GM12878 (cell line): ENCODE measurements around the gene ZPBP. TPM values are rescaled to one million over a fixed set of nuclear protein-coding genes. Genes with fewer than 3 reads are reported as not detected.

Experiments used
- ATAC-seq: fragments of 200-7000 bp; cut with Tn5 transposase; 3 replicates; pipeline ENCODE4 v1.9.1; 2020; ENCODE audit warnings: mild to moderate bottlenecking, moderate library complexity
- BruUV-seq: library from RNA; stranded (reverse); fragments of 400-500 nt; replicated peaks from 2 replicates; lab custom pipeline; 2021; lab: Mats Ljungman, UMichigan
- CTCF ChIA-PET: fragments of 300-600 bp; sonication (Branson Sonifier 250); formaldehyde crosslinking; extraction: SDS; loops from one replicate; lab custom pipeline; 2021; ENCODE audit warnings: inconsistent platforms; lab: Yijun Ruan, JAX
- POLR2A ChIA-PET: fragments of 350-600 bp; formaldehyde crosslinking; extraction: SDS; loops from one replicate; lab custom pipeline; 2021; ENCODE audit warnings: inconsistent platforms; lab: Charles Lee
- RAD21 ChIA-PET: fragments of 300-600 bp; sonication (Branson Sonifier 250); formaldehyde crosslinking; loops from one replicate; lab custom pipeline; 2023; ENCODE audit warnings: antibody characterized with exemption; ENCODE audit not compliant: unreplicated experiment; lab: Charles Lee
- SMC1A ChIA-PET: fragments of 300-600 bp; sonication (Branson Sonifier 250); formaldehyde crosslinking; loops from one replicate; lab custom pipeline; 2023; ENCODE audit not compliant: unreplicated experiment, uncharacterized antibody; lab: Charles Lee
- DNase-seq: peaks from one replicate; pipeline ENCODE4 v3.0.0-alpha.2; 2011; ENCODE audit warnings: low read depth, low spot score
- FAIRE-seq: peaks from 3 replicates; lab custom pipeline; 2011; peaks lifted over from hg19 to GRCh38; lab: Jason Lieb, UNC
- H2AFZ ChIP-seq: 2 replicates; pipeline ENCODE4 v1.6.0; 2011; ENCODE audit warnings: low read depth, low read length, control low read depth; ENCODE audit not compliant: control insufficient read depth
- H3K27ac ChIP-seq: 2 replicates; pipeline ENCODE4 v1.5.1; 2011; ENCODE audit warnings: control low read depth; ENCODE audit not compliant: control insufficient read depth, insufficient read depth
- H3K27me3 ChIP-seq, 2 experiments: replicated peaks in 1 of 2; 2 replicates each; pipeline versions ENCODE4 v1.6.0 to v1.6.1; 2011; ENCODE audit warnings: low read length in 1 of 2; ENCODE audit not compliant: control insufficient read depth in 2 of 2, insufficient read depth in 2 of 2
- H3K36me3 ChIP-seq, 2 experiments: 2 replicates each; pipeline ENCODE4 v1.5.1; 2011; ENCODE audit warnings: low read length in 1 of 2; ENCODE audit not compliant: control insufficient read depth in 2 of 2, insufficient read depth in 2 of 2
- H3K4me1 ChIP-seq: 2 replicates; pipeline ENCODE4 v1.6.1; 2011; ENCODE audit warnings: mild to moderate bottlenecking, low read length, moderate library complexity, mixed read lengths; ENCODE audit not compliant: control insufficient read depth, insufficient read depth
- H3K4me2 ChIP-seq: 2 replicates; pipeline ENCODE4 v1.6.0; 2011; ENCODE audit warnings: control low read depth; ENCODE audit not compliant: control insufficient read depth, insufficient read depth
- H3K4me3 ChIP-seq: fragments of 200-600 bp; sonication (generic); 2 replicates; pipeline ENCODE4 v1.5.1; 2016
- H3K79me2 ChIP-seq: 2 replicates; pipeline ENCODE4 v1.6.0; 2011; ENCODE audit warnings: low read length; ENCODE audit not compliant: control insufficient read depth, insufficient read depth
- H3K9ac ChIP-seq: 2 replicates; pipeline ENCODE4 v1.8.0; 2011; ENCODE audit warnings: low read length, control low read depth, mixed read lengths; ENCODE audit not compliant: control insufficient read depth, insufficient read depth
- H3K9me3 ChIP-seq: replicated peaks from 3 replicates; pipeline ENCODE4 v1.5.1; 2011; ENCODE audit warnings: mild to moderate bottlenecking, low read length; ENCODE audit not compliant: control insufficient read depth, insufficient read depth
- H4K20me1 ChIP-seq: 2 replicates; pipeline ENCODE4 v1.6.0; 2011; ENCODE audit not compliant: control insufficient read depth, insufficient read depth
- JUNB ChIP-seq: IDR thresholded peaks from 2 replicates; pipeline ENCODE4 v1.6.1; 2016; ENCODE audit warnings: antibody characterized with exemption, mild to moderate bottlenecking
- NFYA ChIP-seq: IDR thresholded peaks from 2 replicates; pipeline ENCODE4 v1.6.1; 2011; ENCODE audit warnings: low read depth, mild to moderate bottlenecking, low read length, improper control_type of control experiment, borderline replicate concordance
- RELA ChIP-seq: fragments of 450-650 bp; IDR thresholded peaks from 2 replicates; pipeline ENCODE4 v1.8.0; 2014; ENCODE audit warnings: borderline replicate concordance; ENCODE audit not compliant: partially characterized antibody
- SPI1 ChIP-seq: IDR thresholded peaks from 2 replicates; pipeline ENCODE4 v1.6.1; 2011; ENCODE audit warnings: low read depth, mild to moderate bottlenecking, low read length, moderate library complexity, borderline replicate concordance; ENCODE audit not compliant: insufficient read depth
- ZBTB40 ChIP-seq: fragments of 450-650 bp; IDR thresholded peaks from 2 replicates; pipeline ENCODE4 v1.6.1; 2016; ENCODE audit warnings: mild to moderate bottlenecking, moderate library complexity, borderline replicate concordance
- ZNF207 ChIP-seq: fragments of 450-650 bp; IDR thresholded peaks from 2 replicates; pipeline ENCODE4 v1.6.1; 2014; ENCODE audit warnings: antibody characterized with exemption, mild to moderate bottlenecking, borderline replicate concordance
- WGBS: methylation state at CpG from one replicate; pipeline ENCODE4 v1.1.6; 2016; ENCODE audit warnings: low lambda C conversion rate; ENCODE audit not compliant: insufficient replicate concordance, insufficient coverage; ENCODE audit errors: missing lambda C conversion rate; 5-methylcytosine and 5-hydroxymethylcytosine counted together
- in situ Hi-C: fragments of 300-500 bp; cut with MboI; formaldehyde crosslinking; loops from 9 replicates; pipeline ENCODE4 v1.14.3; 2018; ENCODE audit warnings: mixed read lengths
- intact Hi-C: fragments of 100-400 bp; cut with micrococcal nuclease; formaldehyde crosslinking; loops from one replicate; pipeline ENCODE4 v1.14.2; 2022; ENCODE audit not compliant: unreplicated experiment
- polyA plus RNA-seq, 11 experiments: library from polyadenylated mRNA; depleted of rRNA in 4 of 11; unstranded in 6 of 11; stranded (reverse) in 5 of 11; fragments of >200 nt; fragmentation: Nextera tagmentation in 4 of 11; fragmentation: Illumina TruSeq in 1 of 11; extraction: Ambion mirVana in 4 of 11; extraction: Trizol in 1 of 11; gene quantifications; 1 replicate in 1 of 11; 2 replicates in 10 of 11; pipeline versions ENCODE4 v1.2.1 to v1.2.3, GENCODE V29; 2011 to 2016; ENCODE audit warnings: inconsistent platforms in 2 of 11, missing spikeins in 2 of 11, low read depth in 1 of 11
- total RNA-seq, 4 experiments: library from RNA; depleted of rRNA in 3 of 4; stranded (reverse); fragments of >200 nt in 3 of 4; fragmentation: Illumina TruSeq in 1 of 4; extraction: Trizol in 1 of 4; gene quantifications; 2 replicates each; pipeline versions ENCODE4 v1.2.1 to v1.2.3, GENCODE V29; 2013 to 2021
- TF ChIP-seq, protein P1 (sequence below): fragments of 450-650 bp; IDR thresholded peaks from 2 replicates; pipeline ENCODE4 v1.6.1; 2017; ENCODE audit warnings: mild to moderate bottlenecking

ZPBP gene
- total and polyA plus RNA-seq, 10 of the 15 experiments (the other 5 are each of a cell fraction or from before 2014, with no cell fraction given): not detected

- Histone ChIP-seq H4K20me1 (no peaks in the 10 kb centered on the region), H3K27ac (no peak overlapping the region), H3K9ac (no peak overlapping the region), H3K27me3 (no peaks in the 10 kb centered on the region), H3K4me2 (no peak overlapping the region), H3K4me1 (no peaks in the 10 kb centered on the region), H3K36me3 (no peaks in the 10 kb centered on the region), H3K4me3 (no peak overlapping the region), H3K79me2 (no peaks in the 10 kb centered on the region), H2AFZ (no peak overlapping the region), H3K9me3 (no peaks in the 10 kb centered on the region)
- BruUV-seq: no TSS peak
- POLR2A ChIA-PET: no interaction called here
- FAIRE-seq (no peak), DNase-seq (no peak), ATAC-seq (peak; percentile 67)
- intact Hi-C loops (no loop called here), in situ Hi-C loops (no loop called here)
- TF ChIP-seq NFYA: no peak
- peak; percentile 70 for TF ChIP-seq JUNB
- peak; percentile 41; the same call in 1 of the 2 replicates for TF ChIP-seq SPI1
- TF ChIP-seq RELA: no peak
- TF ChIP-seq ZBTB40: no peak
- TF ChIP-seq, protein P1, sequence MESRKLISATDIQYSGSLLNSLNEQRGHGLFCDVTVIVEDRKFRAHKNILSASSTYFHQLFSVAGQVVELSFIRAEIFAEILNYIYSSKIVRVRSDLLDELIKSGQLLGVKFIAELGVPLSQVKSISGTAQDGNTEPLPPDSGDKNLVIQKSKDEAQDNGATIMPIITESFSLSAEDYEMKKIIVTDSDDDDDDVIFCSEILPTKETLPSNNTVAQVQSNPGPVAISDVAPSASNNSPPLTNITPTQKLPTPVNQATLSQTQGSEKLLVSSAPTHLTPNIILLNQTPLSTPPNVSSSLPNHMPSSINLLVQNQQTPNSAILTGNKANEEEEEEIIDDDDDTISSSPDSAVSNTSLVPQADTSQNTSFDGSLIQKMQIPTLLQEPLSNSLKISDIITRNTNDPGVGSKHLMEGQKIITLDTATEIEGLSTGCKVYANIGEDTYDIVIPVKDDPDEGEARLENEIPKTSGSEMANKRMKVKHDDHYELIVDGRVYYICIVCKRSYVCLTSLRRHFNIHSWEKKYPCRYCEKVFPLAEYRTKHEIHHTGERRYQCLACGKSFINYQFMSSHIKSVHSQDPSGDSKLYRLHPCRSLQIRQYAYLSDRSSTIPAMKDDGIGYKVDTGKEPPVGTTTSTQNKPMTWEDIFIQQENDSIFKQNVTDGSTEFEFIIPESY: no peak
- no peak for TF ChIP-seq ZNF207
- SMC1A ChIA-PET: interaction anchor here (1.9 kb wide), 1 partner anchor 36 kb away, joined by 4 read pairs; no protein-coding TSS in a partner anchor
- WGBS: 0% methylated on average over 1 of the region's 1 CpG
- CTCF ChIA-PET: no interaction called here
- RAD21 ChIA-PET: no interaction called here
These were observed 36.9 kb downstream of the ZPBP start for GRCh38 chr7:50056131-50056530.
